WTC11 (cell line): Measurements from ENCODE around the gene SETD3.

ENCODE experiments used
- ELF4 ChIP-seq: sonication (generic); formaldehyde crosslinking; IDR thresholded peaks from 2 replicates; pipeline ENCODE4 v1.8.1; 2022; ENCODE audit warnings: low read depth, mild to moderate bottlenecking, moderate library complexity, missing genetic modification reagents
- ESRRA ChIP-seq: sonication (generic); formaldehyde crosslinking; IDR thresholded peaks from 2 replicates; pipeline ENCODE4 v1.8.1; 2022; ENCODE audit warnings: mild to moderate bottlenecking, missing genetic modification reagents, borderline replicate concordance
- FOXK1 ChIP-seq: sonication (generic); formaldehyde crosslinking; IDR thresholded peaks from 2 replicates; pipeline ENCODE4 v1.8.0; 2022; ENCODE audit warnings: mild to moderate bottlenecking, moderate library complexity, missing genetic modification reagents
- IRF2 ChIP-seq: sonication (generic); formaldehyde crosslinking; IDR thresholded peaks from 2 replicates; pipeline ENCODE4 v1.8.0; 2022; ENCODE audit warnings: low read depth, missing genetic modification reagents, borderline replicate concordance
- SP1 ChIP-seq: sonication (generic); formaldehyde crosslinking; conservative IDR thresholded peaks from 2 replicates; pipeline ENCODE4 v1.8.1; 2022; ENCODE audit warnings: missing genetic modification reagents
- TCF7 ChIP-seq: sonication (generic); formaldehyde crosslinking; IDR thresholded peaks from 2 replicates; pipeline ENCODE4 v1.8.0; 2022; ENCODE audit warnings: mild to moderate bottlenecking, low read depth, missing genetic modification reagents, moderate library complexity
- ZBTB21 ChIP-seq: sonication (generic); formaldehyde crosslinking; IDR thresholded peaks from 2 replicates; pipeline ENCODE4 v1.8.1; 2023; ENCODE audit warnings: mild to moderate bottlenecking, missing genetic modification reagents, borderline replicate concordance
- TF ChIP-seq, protein P1 (sequence below): fragments of 200-600 bp; IDR thresholded peaks from 2 replicates; pipeline ENCODE4 v1.8.0; 2022; ENCODE audit warnings: antibody characterized with exemption
- TF ChIP-seq, protein P2 (sequence below): sonication (generic); formaldehyde crosslinking; IDR thresholded peaks from 2 replicates; pipeline ENCODE4 v1.8.0; 2022; ENCODE audit warnings: mild to moderate bottlenecking, missing genetic modification reagents
- TF ChIP-seq, protein P3 (sequence below): sonication (generic); formaldehyde crosslinking; IDR thresholded peaks from 2 replicates; pipeline ENCODE4 v1.8.0; 2022; ENCODE audit warnings: mild to moderate bottlenecking, missing genetic modification reagents
- TF ChIP-seq, protein P4 (sequence below): fragments of 250-450 bp; sonication (Bioruptor Pico); IDR thresholded peaks from 2 replicates; pipeline ENCODE4 v1.9.0; 2021; ENCODE audit warnings: mild to moderate bottlenecking

DNA sequence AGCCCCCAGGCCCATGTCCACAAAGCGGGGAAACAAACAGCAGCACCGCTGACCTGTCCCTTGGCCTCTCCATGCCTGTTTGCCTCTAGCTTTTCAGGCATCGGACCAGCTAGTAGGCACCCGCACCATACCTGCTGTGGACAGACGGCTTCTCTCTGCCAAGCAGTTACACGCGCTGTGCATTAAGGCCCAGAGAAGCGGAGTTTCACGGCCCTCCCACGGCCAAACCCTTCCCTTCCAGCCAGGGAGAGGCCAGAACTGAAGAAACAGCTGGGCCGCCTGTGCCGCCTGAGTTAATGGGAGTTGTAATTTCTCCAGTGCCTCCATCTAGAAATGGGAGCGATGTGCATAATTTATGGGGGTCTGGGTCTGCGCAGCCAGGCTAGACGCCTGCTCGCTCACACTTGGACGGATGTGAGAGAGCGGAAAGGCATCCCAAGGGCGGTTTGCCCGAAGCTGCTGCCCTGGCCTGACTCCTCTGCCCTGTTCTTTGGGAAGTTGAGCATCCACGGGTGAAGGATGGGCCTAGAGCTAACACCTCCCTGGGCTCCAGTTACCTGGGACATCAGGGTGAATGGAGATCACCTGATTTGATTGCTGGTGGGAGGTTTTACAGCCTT, 119.0 kb downstream of the SETD3 start:
- TF ChIP-seq TCF7 (CRISPR knock-in tag) (no peak), FOXK1 (CRISPR knock-in tag) (no peak), ELF4 (CRISPR knock-in tag) (no peak), ZBTB21 (no peak), IRF2 (CRISPR knock-in tag) (no peak), SP1 (no peak), ESRRA (CRISPR knock-in tag) (no peak)
- TF ChIP-seq, protein P1, sequence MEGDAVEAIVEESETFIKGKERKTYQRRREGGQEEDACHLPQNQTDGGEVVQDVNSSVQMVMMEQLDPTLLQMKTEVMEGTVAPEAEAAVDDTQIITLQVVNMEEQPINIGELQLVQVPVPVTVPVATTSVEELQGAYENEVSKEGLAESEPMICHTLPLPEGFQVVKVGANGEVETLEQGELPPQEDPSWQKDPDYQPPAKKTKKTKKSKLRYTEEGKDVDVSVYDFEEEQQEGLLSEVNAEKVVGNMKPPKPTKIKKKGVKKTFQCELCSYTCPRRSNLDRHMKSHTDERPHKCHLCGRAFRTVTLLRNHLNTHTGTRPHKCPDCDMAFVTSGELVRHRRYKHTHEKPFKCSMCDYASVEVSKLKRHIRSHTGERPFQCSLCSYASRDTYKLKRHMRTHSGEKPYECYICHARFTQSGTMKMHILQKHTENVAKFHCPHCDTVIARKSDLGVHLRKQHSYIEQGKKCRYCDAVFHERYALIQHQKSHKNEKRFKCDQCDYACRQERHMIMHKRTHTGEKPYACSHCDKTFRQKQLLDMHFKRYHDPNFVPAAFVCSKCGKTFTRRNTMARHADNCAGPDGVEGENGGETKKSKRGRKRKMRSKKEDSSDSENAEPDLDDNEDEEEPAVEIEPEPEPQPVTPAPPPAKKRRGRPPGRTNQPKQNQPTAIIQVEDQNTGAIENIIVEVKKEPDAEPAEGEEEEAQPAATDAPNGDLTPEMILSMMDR = no peak
- TF ChIP-seq, protein P2, sequence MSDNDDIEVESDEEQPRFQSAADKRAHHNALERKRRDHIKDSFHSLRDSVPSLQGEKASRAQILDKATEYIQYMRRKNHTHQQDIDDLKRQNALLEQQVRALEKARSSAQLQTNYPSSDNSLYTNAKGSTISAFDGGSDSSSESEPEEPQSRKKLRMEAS (CRISPR knock-in tag) = no peak
- TF ChIP-seq, protein P3, sequence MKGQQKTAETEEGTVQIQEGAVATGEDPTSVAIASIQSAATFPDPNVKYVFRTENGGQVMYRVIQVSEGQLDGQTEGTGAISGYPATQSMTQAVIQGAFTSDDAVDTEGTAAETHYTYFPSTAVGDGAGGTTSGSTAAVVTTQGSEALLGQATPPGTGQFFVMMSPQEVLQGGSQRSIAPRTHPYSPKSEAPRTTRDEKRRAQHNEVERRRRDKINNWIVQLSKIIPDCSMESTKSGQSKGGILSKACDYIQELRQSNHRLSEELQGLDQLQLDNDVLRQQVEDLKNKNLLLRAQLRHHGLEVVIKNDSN (CRISPR knock-in tag) = no peak
- TF ChIP-seq, protein P4, sequence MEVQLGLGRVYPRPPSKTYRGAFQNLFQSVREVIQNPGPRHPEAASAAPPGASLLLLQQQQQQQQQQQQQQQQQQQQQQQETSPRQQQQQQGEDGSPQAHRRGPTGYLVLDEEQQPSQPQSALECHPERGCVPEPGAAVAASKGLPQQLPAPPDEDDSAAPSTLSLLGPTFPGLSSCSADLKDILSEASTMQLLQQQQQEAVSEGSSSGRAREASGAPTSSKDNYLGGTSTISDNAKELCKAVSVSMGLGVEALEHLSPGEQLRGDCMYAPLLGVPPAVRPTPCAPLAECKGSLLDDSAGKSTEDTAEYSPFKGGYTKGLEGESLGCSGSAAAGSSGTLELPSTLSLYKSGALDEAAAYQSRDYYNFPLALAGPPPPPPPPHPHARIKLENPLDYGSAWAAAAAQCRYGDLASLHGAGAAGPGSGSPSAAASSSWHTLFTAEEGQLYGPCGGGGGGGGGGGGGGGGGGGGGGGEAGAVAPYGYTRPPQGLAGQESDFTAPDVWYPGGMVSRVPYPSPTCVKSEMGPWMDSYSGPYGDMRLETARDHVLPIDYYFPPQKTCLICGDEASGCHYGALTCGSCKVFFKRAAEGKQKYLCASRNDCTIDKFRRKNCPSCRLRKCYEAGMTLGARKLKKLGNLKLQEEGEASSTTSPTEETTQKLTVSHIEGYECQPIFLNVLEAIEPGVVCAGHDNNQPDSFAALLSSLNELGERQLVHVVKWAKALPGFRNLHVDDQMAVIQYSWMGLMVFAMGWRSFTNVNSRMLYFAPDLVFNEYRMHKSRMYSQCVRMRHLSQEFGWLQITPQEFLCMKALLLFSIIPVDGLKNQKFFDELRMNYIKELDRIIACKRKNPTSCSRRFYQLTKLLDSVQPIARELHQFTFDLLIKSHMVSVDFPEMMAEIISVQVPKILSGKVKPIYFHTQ = no peak
